ENCODE measurements around the gene UCN. TPM values are rescaled to one million over a fixed set of nuclear protein-coding genes. Genes with fewer than 3 reads are reported as not detected.

Gene UCN
- total RNA-seq, 4 donors from 2014 or later: 1.8 to 6.1 (median 3.3) TPM

GRCh38 chr2:27298391-27299080, 9.7 kb downstream of the UCN start:
- H3K27ac ChIP-seq (replicated peaks in 1 of 4): no peak overlapping the region
- peaks cover 0 to 50% (median 0%) of the 10 kb centered on the region in 4 donors for H3K27me3 ChIP-seq
- no peak for DNase-seq (ENCODE audit: extremely low spot score)
- peaks cover 4 to 17% (median 7%) of the 10 kb centered on the region in 4 donors for H3K4me1 ChIP-seq
- no peak overlapping the region for H3K4me3 ChIP-seq
- 82% methylated on average over 18 of the region's 18 CpGs for WGBS
- intact Hi-C loops (cut with DNase I): no loop called here
- no peaks in the 10 kb centered on the region for H3K9me3 ChIP-seq
- peaks cover 0 to 35% (median 0%) of the 10 kb centered on the region in 4 donors for H3K36me3 ChIP-seq
- no peak for TF ChIP-seq CTCF (IDR thresholded peaks at IDR 0.05)
- no peak for TF ChIP-seq POLR2AphosphoS5 (IDR thresholded peaks at IDR 0.05)
- no peak for TF ChIP-seq POLR2A (IDR thresholded peaks at IDR 0.05; ENCODE audit: low read depth)
- no peak for TF ChIP-seq EP300 (IDR thresholded peaks at IDR 0.05)

- Histone ChIP-seq H3K27me3 (peaks cover 0 to 52% (median 0%) of the 10 kb centered on the region in 4 donors), H3K27ac (replicated peaks in 1 of 4) (no peak overlapping the region), H3K4me3 (no peak overlapping the region), H3K9me3 (no peaks in the 10 kb centered on the region), H3K36me3 (peaks cover 0 to 35% (median 0%) of the 10 kb centered on the region in 4 donors), H3K4me1 (peaks cover 0 to 12% (median 2%) of the 10 kb centered on the region in 4 donors)
- no peak for DNase-seq (ENCODE audit: extremely low spot score)
- TF ChIP-seq CTCF (IDR thresholded peaks at IDR 0.05) (no peak), POLR2AphosphoS5 (IDR thresholded peaks at IDR 0.05) (no peak), EP300 (IDR thresholded peaks at IDR 0.05) (no peak), POLR2A (IDR thresholded peaks at IDR 0.05; ENCODE audit: low read depth) (no peak)
- intact Hi-C loops (cut with DNase I): no loop called here
- WGBS: 83% methylated on average over 3 of the region's 3 CpGs
Observed at GRCh38 chr2:27297195-27297594, 11.1 kb downstream of the UCN start.

- no peak overlapping the region for H3K27ac ChIP-seq (replicated peaks in 1 of 4)
- TF ChIP-seq EP300 (IDR thresholded peaks at IDR 0.05): no peak
- no peak for TF ChIP-seq CTCF (IDR thresholded peaks at IDR 0.05)
- no peak for TF ChIP-seq POLR2AphosphoS5 (IDR thresholded peaks at IDR 0.05)
- TF ChIP-seq POLR2A (IDR thresholded peaks at IDR 0.05; ENCODE audit: low read depth): no peak
- DNase-seq (ENCODE audit: extremely low spot score): no peak
- WGBS: 60% methylated on average over 4 of the region's 4 CpGs
- intact Hi-C loops (cut with DNase I): no loop called here
- H3K27me3 ChIP-seq: peaks cover 0 to 58% (median 0%) of the 10 kb centered on the region in 4 donors
- H3K4me1 ChIP-seq: peaks cover 0 to 12% (median 2%) of the 10 kb centered on the region in 4 donors
- no peak overlapping the region for H3K4me3 ChIP-seq
- H3K36me3 ChIP-seq: peaks cover 0 to 31% (median 0%) of the 10 kb centered on the region in 4 donors
- no peaks in the 10 kb centered on the region for H3K9me3 ChIP-seq
Observed at GRCh38 chr2:27296481-27296880, 11.8 kb downstream of the UCN start.

GRCh38 chr2:27294928-27295327, 13.3 kb downstream of the UCN start:
- no peak overlapping the region for H3K27ac ChIP-seq (replicated peaks in 1 of 4)
- no peak overlapping the region for H3K4me3 ChIP-seq
- H3K4me1 ChIP-seq: peaks cover 0 to 12% (median 2%) of the 10 kb centered on the region in 4 donors
- H3K36me3 ChIP-seq: peaks cover 0 to 17% (median 0%) of the 10 kb centered on the region in 4 donors
- H3K9me3 ChIP-seq: no peaks in the 10 kb centered on the region
- TF ChIP-seq EP300 (IDR thresholded peaks at IDR 0.05) (no peak), POLR2A (IDR thresholded peaks at IDR 0.05; ENCODE audit: low read depth) (no peak), POLR2AphosphoS5 (IDR thresholded peaks at IDR 0.05) (no peak), CTCF (IDR thresholded peaks at IDR 0.05) (no peak)
- intact Hi-C loops (cut with DNase I): no loop called here
- DNase-seq (ENCODE audit: extremely low spot score): no peak
- 80% methylated on average over 8 of the region's 8 CpGs for WGBS
- H3K27me3 ChIP-seq: peaks cover 0 to 65% (median 0%) of the 10 kb centered on the region in 4 donors
